ENCODE results near the gene DRAXIN. TPM values are rescaled to one million over a fixed set of nuclear protein-coding genes. Genes with fewer than 3 reads are reported as not detected.

Gene DRAXIN
- polyA plus RNA-seq, 1 donor (not counting 4 experiments of a cell fraction or from before 2014, with no cell fraction given), result not detected

GRCh38 chr1:11682799-11683198 lies 8.7 kb upstream of the DRAXIN start:
- Histone ChIP-seq H4K20me1 (ENCODE audit: control insufficient read depth, extremely low read depth, insufficient read depth, low read length) (no peaks in the 10 kb centered on the region), H3K4me1 (ENCODE audit: control insufficient read depth, extremely low read depth, insufficient read depth, low read length) (no peaks in the 10 kb centered on the region), H3K9ac (ENCODE audit: control insufficient read depth, extremely low read depth, insufficient read depth, low read length) (no peak overlapping the region), H3K79me2 (ENCODE audit: control insufficient read depth, insufficient read depth, low read length) (no peaks in the 10 kb centered on the region), H3K27me3 (ENCODE audit: control insufficient read depth, extremely low read depth, insufficient read depth, low read length) (peaks cover 25% of the 10 kb centered on the region), H3K4me2 (ENCODE audit: control insufficient read depth, extremely low read depth, insufficient read depth, low read depth, low read length) (no peak overlapping the region), H3K9me3 (ENCODE audit: control insufficient read depth, low read depth, low read length) (no peaks in the 10 kb centered on the region), H3K9me1 (ENCODE audit: control insufficient read depth, extremely low read depth, insufficient read depth, low read length) (no peaks in the 10 kb centered on the region), H3K36me3 (ENCODE audit: control insufficient read depth in 2 of 2, extremely low read depth in 1 of 2, insufficient read depth in 2 of 2, low read length in 2 of 2) (no peaks in the 10 kb centered on the region), H2AFZ (ENCODE audit: control insufficient read depth, low read length) (no peak overlapping the region), H3K27ac (ENCODE audit: control insufficient read depth, insufficient read depth, low read length) (no peak overlapping the region), H3K4me3 (ENCODE audit: control insufficient read depth in 2 of 3, extremely low read depth in 1 of 3, insufficient read depth in 2 of 3, low read depth in 1 of 3, low read length in 3 of 3) (no peak overlapping the region)
- DNase-seq (ENCODE audit: low read depth, low spot score) (no peak), FAIRE-seq (no peak)
- TF ChIP-seq EZH2 (IDR thresholded peaks at IDR 0.05; ENCODE audit: low read length), result peak; percentile 41
- no peak for TF ChIP-seq CTCF (optimal IDR thresholded peaks at IDR 0.05 in 1 of 3, IDR thresholded peaks at IDR 0.05 in 1 of 3, conservative IDR thresholded peaks at IDR 0.05 in 1 of 3; ENCODE audit: extremely low read depth in 1 of 3, insufficient read depth in 2 of 3, low read length in 3 of 3)
- dilution Hi-C loops (cut with MboI; ENCODE audit: extremely low pct_ligation_motif_present, low sequenced_read_pairs), result no loop called here

GRCh38 chr1:11684070-11684469 lies 7.4 kb upstream of the DRAXIN start:
- H3K27me3 ChIP-seq (ENCODE audit: control insufficient read depth, extremely low read depth, insufficient read depth, low read length), result peaks cover 25% of the 10 kb centered on the region
- DNase-seq (ENCODE audit: low read depth, low spot score), result no peak
- no peak overlapping the region for H3K4me3 ChIP-seq (ENCODE audit: control insufficient read depth in 2 of 3, extremely low read depth in 1 of 3, insufficient read depth in 2 of 3, low read depth in 1 of 3, low read length in 3 of 3)
- no peaks in the 10 kb centered on the region for H3K36me3 ChIP-seq (ENCODE audit: control insufficient read depth in 2 of 2, extremely low read depth in 1 of 2, insufficient read depth in 2 of 2, low read length in 2 of 2)
- H3K4me2 ChIP-seq (ENCODE audit: control insufficient read depth, extremely low read depth, insufficient read depth, low read depth, low read length), result no peak overlapping the region
- no peaks in the 10 kb centered on the region for H3K9me3 ChIP-seq (ENCODE audit: control insufficient read depth, low read depth, low read length)
- no peak overlapping the region for H2AFZ ChIP-seq (ENCODE audit: control insufficient read depth, low read length)
- dilution Hi-C loops (cut with MboI; ENCODE audit: extremely low pct_ligation_motif_present, low sequenced_read_pairs), result no loop called here
- no peaks in the 10 kb centered on the region for H4K20me1 ChIP-seq (ENCODE audit: control insufficient read depth, extremely low read depth, insufficient read depth, low read length)
- H3K79me2 ChIP-seq (ENCODE audit: control insufficient read depth, insufficient read depth, low read length), result no peaks in the 10 kb centered on the region
- no peak for FAIRE-seq
- TF ChIP-seq EZH2 (IDR thresholded peaks at IDR 0.05; ENCODE audit: low read length) (no peak), CTCF (optimal IDR thresholded peaks at IDR 0.05 in 1 of 3, IDR thresholded peaks at IDR 0.05 in 1 of 3, conservative IDR thresholded peaks at IDR 0.05 in 1 of 3; ENCODE audit: extremely low read depth in 1 of 3, insufficient read depth in 2 of 3, low read length in 3 of 3) (no peak)
- no peaks in the 10 kb centered on the region for H3K4me1 ChIP-seq (ENCODE audit: control insufficient read depth, extremely low read depth, insufficient read depth, low read length)
- H3K9me1 ChIP-seq (ENCODE audit: control insufficient read depth, extremely low read depth, insufficient read depth, low read length), result no peaks in the 10 kb centered on the region
- no peak overlapping the region for H3K9ac ChIP-seq (ENCODE audit: control insufficient read depth, extremely low read depth, insufficient read depth, low read length)
- H3K27ac ChIP-seq (ENCODE audit: control insufficient read depth, insufficient read depth, low read length), result no peak overlapping the region
